ENCODE data around the gene FOXF1.

The FOXF1 gene

GRCh38 chr16:86510465-86511261 lies at the start of gene FOXF1:
Gene FOXF1, plus strand, starts transcription at chr16:86510527. Its CDS starts 43 bp downstream, at chr16:86510570.
- TF ChIP-seq CTCF (IDR thresholded peaks at IDR 0.05; ENCODE audit: low read depth, low read length) = no peak
- peak within 1 kb of the TSS; percentile 97 for H3K4me3 ChIP-seq (ENCODE audit: low read depth, low read length)

- no peak overlapping the region for H3K4me3 ChIP-seq (ENCODE audit: low read depth, low read length)
These were observed 49.3 kb upstream of the FOXF1 start for GRCh38 chr16:86461037-86461436.

GRCh38 chr16:86462334-86463084 lies 47.8 kb upstream of the FOXF1 start:
- no peak for TF ChIP-seq CTCF (IDR thresholded peaks at IDR 0.05; ENCODE audit: low read depth, low read length)
- no peak overlapping the region for H3K4me3 ChIP-seq (ENCODE audit: low read depth, low read length)

More at GRCh38 chr16:86461037-86461436, 49.3 kb upstream of the FOXF1 start:
- no peak for TF ChIP-seq CTCF (IDR thresholded peaks at IDR 0.05; ENCODE audit: low read depth, low read length)

- no peak overlapping the region for H3K4me3 ChIP-seq (ENCODE audit: low read depth, low read length)
- no peak for TF ChIP-seq CTCF (IDR thresholded peaks at IDR 0.05; ENCODE audit: low read depth, low read length)
These were observed 46.3 kb upstream of the FOXF1 start for GRCh38 chr16:86464044-86464443.

GRCh38 chr16:86465434-86465833 lies 44.9 kb upstream of the FOXF1 start:
- H3K4me3 ChIP-seq (ENCODE audit: low read depth, low read length) = no peak overlapping the region
- no peak for TF ChIP-seq CTCF (IDR thresholded peaks at IDR 0.05; ENCODE audit: low read depth, low read length)

GRCh38 chr16:86466696-86467406 lies 43.5 kb upstream of the FOXF1 start:
- no peak for TF ChIP-seq CTCF (IDR thresholded peaks at IDR 0.05; ENCODE audit: low read depth, low read length)
- no peak overlapping the region for H3K4me3 ChIP-seq (ENCODE audit: low read depth, low read length)
